ENCODE measurements around the gene ADGRL2.
A peak's percentile ranks its signal among the peaks of the same experiment; 100 is the strongest.

The ADGRL2 gene

DNA sequence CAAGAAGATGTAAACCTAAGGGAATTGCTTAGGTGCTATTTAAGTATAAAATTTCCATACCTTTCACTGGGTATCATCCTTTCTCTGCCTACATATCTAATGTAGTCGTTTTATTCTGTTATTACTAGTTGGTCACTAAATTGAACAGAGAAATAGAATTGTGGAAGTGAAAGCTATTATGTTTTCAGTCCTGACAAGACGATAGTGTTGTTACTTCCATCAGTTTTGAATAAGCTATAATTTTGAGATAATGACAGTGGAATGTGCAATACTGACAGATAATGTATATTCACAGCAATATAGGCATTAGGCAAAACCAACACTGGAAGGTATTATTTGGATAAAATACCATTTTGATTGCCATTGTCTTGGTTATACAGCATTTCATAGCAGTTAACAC, 181.8 kb downstream of the ADGRL2 start:
- DNase-seq (ENCODE audit: low spot score) = no peak

DNA sequence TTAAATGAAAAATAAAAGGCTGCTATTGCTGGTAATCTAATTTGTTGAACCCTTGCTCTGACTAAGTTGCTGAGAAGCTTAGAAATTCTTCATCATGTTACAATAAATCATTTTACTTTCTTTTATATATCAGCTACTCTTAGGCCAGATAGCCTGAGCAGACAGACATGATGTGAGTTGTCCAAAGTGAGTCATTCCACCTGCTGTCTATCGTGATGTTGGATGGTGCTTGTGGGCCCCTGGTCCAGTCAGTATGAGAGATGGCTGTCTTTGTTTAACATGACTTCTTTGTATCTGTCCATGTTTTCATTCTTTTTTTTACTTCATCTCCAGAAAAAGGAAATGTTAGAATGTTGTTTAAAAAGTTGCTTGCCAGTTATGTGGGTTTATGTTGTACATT, 188.8 kb downstream of the ADGRL2 start:
- DNase-seq (ENCODE audit: low spot score) = no peak

- no peak for DNase-seq (ENCODE audit: low spot score)
Measured at GRCh38 chr1:81990241-81990640, 189.5 kb downstream of the ADGRL2 start.

- DNase-seq (ENCODE audit: low spot score) = peak; percentile 5
Measured at GRCh38 chr1:81998165-81998564, 197.4 kb downstream of the ADGRL2 start.

- DNase-seq (ENCODE audit: low spot score) = no peak
Measured at GRCh38 chr1:81999364-81999763, 198.6 kb downstream of the ADGRL2 start.

- no peak for DNase-seq (ENCODE audit: low spot score)
Measured at GRCh38 chr1:82000221-82000620, 199.5 kb downstream of the ADGRL2 start.

GRCh38 chr1:82001345-82001744, 200.6 kb downstream of the ADGRL2 start:
- no peak for DNase-seq (ENCODE audit: low spot score)

GRCh38 chr1:82007804-82008203, 207.1 kb downstream of the ADGRL2 start:
- no peak for DNase-seq (ENCODE audit: low spot score)

- peak; percentile 2 for DNase-seq (ENCODE audit: low spot score)
Measured at GRCh38 chr1:82013702-82014101, 213.0 kb downstream of the ADGRL2 start.

DNA sequence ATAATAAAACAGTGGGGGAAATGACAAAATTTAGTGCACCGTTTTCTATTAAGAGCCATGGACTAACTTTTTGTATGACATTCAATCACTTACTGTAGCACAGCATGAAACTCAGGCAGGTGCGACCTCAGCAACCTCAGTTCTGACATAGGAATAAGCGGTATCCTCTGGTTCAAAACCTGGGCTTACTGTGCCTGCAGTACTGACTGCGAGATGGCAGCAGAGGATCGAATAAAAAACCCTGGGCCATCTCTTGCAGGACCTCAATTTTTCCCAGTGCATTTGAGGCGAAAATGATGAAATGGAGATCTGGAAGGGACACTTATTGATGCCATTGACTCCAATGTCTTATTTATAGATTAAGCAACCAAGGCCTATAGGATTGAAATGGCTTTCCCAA, 214.7 kb downstream of the ADGRL2 start:
- DNase-seq (ENCODE audit: low spot score) = no peak

- DNase-seq (ENCODE audit: low spot score) = no peak
Measured at GRCh38 chr1:82018319-82018718, 217.6 kb downstream of the ADGRL2 start.

DNA sequence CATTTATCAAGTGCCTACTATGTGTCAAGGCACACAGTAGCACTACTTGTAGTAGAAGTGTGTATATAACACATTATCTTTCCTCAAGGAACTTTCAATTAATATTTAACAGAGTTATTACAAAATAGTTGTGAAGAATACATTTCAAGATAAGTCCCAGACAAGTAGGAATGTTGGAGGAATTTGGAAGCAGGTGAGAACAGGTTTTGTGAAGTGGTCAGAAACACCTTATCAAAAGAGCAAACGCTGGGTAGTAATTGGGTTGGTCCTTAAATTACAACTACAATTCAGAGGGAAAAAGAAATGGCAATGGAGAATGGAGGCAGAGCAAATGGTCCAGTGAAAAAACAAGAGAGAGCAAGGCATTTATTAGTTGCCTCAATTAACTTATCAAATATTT, 218.8 kb downstream of the ADGRL2 start:
- no peak for DNase-seq (ENCODE audit: low spot score)

- no peak for DNase-seq (ENCODE audit: low spot score)
Measured at GRCh38 chr1:82030830-82031229, 230.1 kb downstream of the ADGRL2 start.

DNA sequence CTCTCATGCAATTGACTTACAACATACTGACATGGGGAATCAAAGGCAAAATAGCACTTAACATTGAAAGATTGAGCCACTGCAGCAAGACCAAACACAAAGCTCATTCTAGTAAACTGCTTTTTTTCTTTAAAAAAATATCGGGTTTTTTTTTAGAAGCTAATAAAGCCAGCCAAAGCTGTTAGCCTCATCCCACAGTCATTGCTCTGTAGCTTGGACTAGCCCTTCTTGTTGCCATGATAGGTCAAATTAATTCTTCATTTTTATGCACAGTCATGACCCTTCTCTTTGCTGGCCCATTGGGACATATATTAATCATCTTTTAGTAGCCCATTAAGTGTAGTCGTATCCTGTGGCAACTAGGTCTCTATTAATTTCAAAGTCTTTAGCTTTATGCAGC, 231.3 kb downstream of the ADGRL2 start:
- DNase-seq (ENCODE audit: low spot score) = no peak

DNA sequence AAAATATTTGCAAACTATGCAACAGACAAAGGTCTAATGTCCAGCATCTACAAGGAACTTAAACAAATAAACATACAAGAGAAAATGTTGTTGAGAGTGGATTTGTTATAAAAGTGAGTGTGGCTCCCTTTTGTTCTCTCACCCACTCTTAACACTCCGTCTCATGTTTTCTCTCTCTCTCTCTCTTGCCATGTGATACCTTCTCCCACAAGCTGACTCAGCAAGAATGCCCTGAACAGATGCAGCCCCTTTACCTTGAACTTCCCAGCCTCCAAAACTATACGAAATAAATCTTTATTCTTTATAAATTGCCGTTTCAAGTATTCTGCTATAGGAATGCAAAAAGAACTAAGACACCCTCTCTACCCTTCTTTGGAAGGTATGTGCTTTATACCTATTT, 234.1 kb downstream of the ADGRL2 start:
- no peak for DNase-seq (ENCODE audit: low spot score)

All from hepatic stellate cell (primary cell).